K562 (cell line): Measurements from ENCODE around the gene RBPJL. TPM values are rescaled to one million over a fixed set of nuclear protein-coding genes. Genes with fewer than 3 reads are reported as not detected.

Experiments used
- ATAC-seq: fragments of 200-7000 bp; cut with Tn5 transposase; 3 replicates; pipeline ENCODE4 v1.9.1; 2020; ENCODE audit warnings: moderate library complexity
- Bru-seq: library from RNA; stranded (reverse); fragments of 400-500 nt; gene quantifications from one replicate; lab custom pipeline; 2021; lab: Mats Ljungman, UMichigan
- BruChase-seq, 2 experiments: library from RNA; stranded (reverse); fragments of 400-500 nt; gene quantifications; one replicate each; lab custom pipeline; 2021; lab: Mats Ljungman, UMichigan
- BruUV-seq: library from RNA; stranded (reverse); fragments of 400-500 nt; replicated peaks from 2 replicates; lab custom pipeline; 2021; lab: Mats Ljungman, UMichigan
- CTCF ChIA-PET: fragments of 300-600 bp; formaldehyde crosslinking; extraction: SDS; loops from one replicate; lab custom pipeline; 2021; ENCODE audit warnings: low intra/inter-chr PET ratio; lab: Yijun Ruan, JAX
- POLR2A ChIA-PET: fragments of 300-600, 350-650 bp; sonication (Branson Sonifier 250); formaldehyde crosslinking; extraction: SDS; loops from one replicate; lab custom pipeline; 2021; ENCODE audit warnings: antibody characterized with exemption, inconsistent platforms; lab: Yijun Ruan, JAX
- DNase-seq, 4 experiments: peaks; one replicate each; pipeline versions ENCODE4 v3.0.0 to v3.0.0-alpha.2; 2011 to 2018; ENCODE audit warnings: low spot score in 3 of 4, mixed read lengths in 3 of 4; ENCODE audit errors: extremely low read depth in 1 of 4
- FAIRE-seq: peaks from 2 replicates; lab custom pipeline; 2011; peaks lifted over from hg19 to GRCh38; lab: Jason Lieb, UNC
- H2AFZ ChIP-seq: 2 replicates; pipeline ENCODE4 v1.6.0; 2011; ENCODE audit warnings: low read depth, low read length, control low read depth, inconsistent platforms
- H3K27ac ChIP-seq: fragments of 200-600 bp; 3 replicates; pipeline ENCODE4 v1.8.0; 2011; ENCODE audit warnings: low read depth, mild to moderate bottlenecking, control low read depth, inconsistent platforms, low read length, moderate library complexity, mixed read lengths; ENCODE audit errors: extremely low read depth
- H3K27me3 ChIP-seq, 2 experiments: fragments of 300-600 bp in 1 of 2; 2 replicates in 1 of 2; 3 replicates in 1 of 2; pipeline versions ENCODE4 v1.6.0 to v1.8.0; 2011; ENCODE audit warnings: inconsistent platforms in 2 of 2, low read length in 2 of 2, mild to moderate bottlenecking in 1 of 2, mixed read lengths in 1 of 2, moderate library complexity in 1 of 2; ENCODE audit not compliant: control insufficient read depth in 2 of 2, insufficient read depth in 2 of 2
- H3K36me3 ChIP-seq: fragments of 300-600 bp; 3 replicates; pipeline ENCODE4 v1.8.0; 2011; ENCODE audit warnings: mild to moderate bottlenecking, low read length, inconsistent platforms; ENCODE audit not compliant: control insufficient read depth, insufficient read depth
- H3K4me1 ChIP-seq, 2 experiments: fragments of 200-600 bp in 1 of 2; replicated peaks in 1 of 2; 2 replicates in 1 of 2; 3 replicates in 1 of 2; pipeline versions ENCODE4 v1.5.1 to v1.8.0; 2011; ENCODE audit warnings: inconsistent platforms in 2 of 2, low read length in 2 of 2, mild to moderate bottlenecking in 1 of 2, mixed read lengths in 1 of 2, moderate library complexity in 1 of 2; ENCODE audit not compliant: control insufficient read depth in 2 of 2, insufficient read depth in 2 of 2
- H3K4me2 ChIP-seq: 2 replicates; pipeline ENCODE4 v1.6.1; 2011; ENCODE audit warnings: low read length, control low read depth, inconsistent platforms, mixed read lengths; ENCODE audit not compliant: insufficient read depth
- H3K4me3 ChIP-seq: fragments of 200-600 bp; sonication (generic), shearing (Covaris generic); 2 replicates; pipeline ENCODE4 v1.5.1; 2016; ENCODE audit warnings: control low read depth, inconsistent platforms
- H3K79me2 ChIP-seq: fragments of 200-600 bp; 3 replicates; pipeline ENCODE4 v1.8.0; 2011; ENCODE audit warnings: low read length, inconsistent platforms; ENCODE audit not compliant: control insufficient read depth, insufficient read depth
- H3K9ac ChIP-seq, 2 experiments: 2 replicates each; pipeline versions ENCODE4 v1.6.0 to v1.6.1; 2011; ENCODE audit warnings: low read depth in 2 of 2, low read length in 2 of 2, control low read depth in 1 of 2, inconsistent platforms in 1 of 2, mild to moderate bottlenecking in 1 of 2, mixed read lengths in 1 of 2; ENCODE audit not compliant: insufficient read depth in 1 of 2
- H3K9me1 ChIP-seq: one replicate; pipeline ENCODE4 v1.6.0; 2011; ENCODE audit warnings: inconsistent platforms, mild to moderate bottlenecking, low read length, moderate library complexity; ENCODE audit not compliant: control insufficient read depth, insufficient read depth
- H3K9me3 ChIP-seq: replicated peaks from 2 replicates; pipeline ENCODE4 v1.5.1; 2011; ENCODE audit warnings: low read depth, low read length, inconsistent platforms; ENCODE audit not compliant: control insufficient read depth, insufficient read depth
- H4K20me1 ChIP-seq: replicated peaks from 2 replicates; pipeline ENCODE4 v1.6.1; 2011; ENCODE audit warnings: low read length, inconsistent platforms, mixed read lengths; ENCODE audit not compliant: control insufficient read depth, insufficient read depth
- ERF ChIP-seq: fragments of 450-650 bp; formaldehyde crosslinking; IDR thresholded peaks from 2 replicates; pipeline ENCODE4 v1.4.0; 2020; ENCODE audit warnings: mild to moderate bottlenecking, mixed read lengths
- HNRNPLL ChIP-seq: fragments of 200-400 bp; formaldehyde crosslinking; IDR thresholded peaks from 2 replicates; pipeline ENCODE4 v1.6.1; 2017; ENCODE audit warnings: low read length, low read depth, mild to moderate bottlenecking; ENCODE audit not compliant: poor library complexity, severe bottlenecking
- PHTF2 ChIP-seq: fragments of 250-450 bp; sonication (Bioruptor Pico); IDR thresholded peaks from 2 replicates; pipeline ENCODE4 v1.5.0; 2021; ENCODE audit warnings: mild to moderate bottlenecking
- RB1 ChIP-seq: fragments of 450-650 bp; IDR thresholded peaks from 2 replicates; pipeline ENCODE4 v1.6.1; 2017; ENCODE audit warnings: low read depth, mild to moderate bottlenecking
- RBM25 ChIP-seq: fragments of 200-400 bp; formaldehyde crosslinking; IDR thresholded peaks from 2 replicates; pipeline ENCODE4 v1.6.1; 2018; ENCODE audit warnings: low read length, low read depth, moderate library complexity; ENCODE audit not compliant: severe bottlenecking
- STAT5B ChIP-seq: fragments of 250-450 bp; sonication (Bioruptor Pico); IDR thresholded peaks from 2 replicates; pipeline ENCODE4 v1.8.0; 2021; ENCODE audit warnings: mild to moderate bottlenecking, inconsistent platforms
- USF1 ChIP-seq: sonication (generic); formaldehyde crosslinking; IDR thresholded peaks from 2 replicates; pipeline ENCODE4 v1.9.0; 2022; ENCODE audit warnings: mild to moderate bottlenecking, missing genetic modification reagents
- ZBTB33 ChIP-seq: sonication (generic); formaldehyde crosslinking; IDR thresholded peaks from 2 replicates; pipeline ENCODE4 v1.8.1; 2023; ENCODE audit warnings: mild to moderate bottlenecking, missing genetic modification reagents
- ZBTB7A ChIP-seq: IDR thresholded peaks from 2 replicates; pipeline ENCODE4 v1.6.1; 2011; ENCODE audit warnings: low read depth, mild to moderate bottlenecking, low read length, moderate library complexity, borderline replicate concordance; ENCODE audit not compliant: control insufficient read depth
- ZNF695 ChIP-seq: fragments of 450-650 bp; formaldehyde crosslinking; IDR thresholded peaks from 2 replicates; pipeline ENCODE4 v1.4.0; 2020; ENCODE audit warnings: mild to moderate bottlenecking, moderate library complexity
- ZSCAN32 ChIP-seq: fragments of 450-650 bp; formaldehyde crosslinking; IDR thresholded peaks from 2 replicates; pipeline ENCODE4 v1.4.0; 2020; ENCODE audit warnings: mild to moderate bottlenecking, moderate library complexity
- WGBS: fragments of 100-300 bp; shearing (Covaris generic); methylation state at CpG from one replicate; pipeline ENCODE4 v1.1.6; 2016; ENCODE audit warnings: low coverage, mixed read lengths; ENCODE audit not compliant: insufficient coverage; ENCODE audit errors: missing lambda C conversion rate; 5-methylcytosine and 5-hydroxymethylcytosine counted together
- in situ Hi-C: fragments of 300-500 bp; cut with MboI; formaldehyde crosslinking; loops from 4 replicates; pipeline ENCODE4 v1.15.0; 2018; ENCODE audit warnings: inconsistent platforms, mixed read lengths
- intact Hi-C: fragments of 100-400 bp; cut with micrococcal nuclease; formaldehyde crosslinking; loops from 2 replicates; pipeline ENCODE4 v1.14.2; 2022
- long read RNA-seq, 3 experiments: library from polyadenylated mRNA in 2 of 3; library from RNA in 1 of 3; unstranded in 2 of 3; stranded (forward) in 1 of 3; transcript quantifications; one replicate each; pipeline ENCODE4 v2.0.0, GENCODE V29; 2019 to 2022
- polyA minus RNA-seq, 3 experiments: library from RNA; depleted of rRNA, polyadenylated mRNA; stranded (reverse); fragments of >200 nt; gene quantifications; 2 replicates each; pipeline ENCODE4 v1.2.3, GENCODE V29; 2011
- polyA plus RNA-seq, 8 experiments: library from polyadenylated mRNA; depleted of rRNA in 4 of 8; stranded (reverse) in 5 of 8; unstranded in 3 of 8; fragments of >200 nt; fragmentation: Nextera tagmentation in 2 of 8; fragmentation: Illumina TruSeq in 1 of 8; extraction: Ambion mirVana in 2 of 8; extraction: Trizol in 1 of 8; gene quantifications; 2 replicates each; pipeline versions ENCODE4 v1.2.1 to v1.2.3, GENCODE V29; 2011 to 2014; ENCODE audit warnings: inconsistent platforms in 1 of 8, missing spikeins in 1 of 8
- total RNA-seq, 7 experiments: library from RNA; depleted of rRNA in 6 of 7; stranded (reverse); fragments of >200 nt in 6 of 7; fragmentation: Illumina TruSeq in 2 of 7; extraction: Trizol in 2 of 7; gene quantifications; 2 replicates each; pipeline versions ENCODE4 v1.2.1 to v1.2.3, GENCODE V29; 2011 to 2021; ENCODE audit warnings: low replicate concordance in 1 of 7

RBPJL gene
- not detected in 2 replicates for total RNA-seq (2011; cell fraction: chromatin; rRNA removed; ENCODE audit: low replicate concordance)
- not detected in 2 replicates for total RNA-seq (2011; cell fraction: nucleolus; rRNA removed)
- total RNA-seq (2011; cell fraction: nucleoplasm; rRNA removed) = not detected in 2 replicates
- not detected in 2 replicates for total RNA-seq (2014; rRNA removed)
- total RNA-seq (2014; rRNA removed; fragmentation: Illumina TruSeq; extraction: Trizol) = not detected in 2 replicates
- not detected in 2 replicates for total RNA-seq (2015; rRNA removed; fragmentation: Illumina TruSeq; extraction: Trizol)
- total RNA-seq (2021) = not detected in 2 replicates
- not detected in 2 replicates for polyA plus RNA-seq (2011; rRNA removed)
- polyA plus RNA-seq (2011; cell fraction: cytosol; rRNA removed) = not detected in 2 replicates
- not detected in 2 replicates for polyA plus RNA-seq (2011; cell fraction: nucleus; rRNA removed)
- not detected in 2 replicates for polyA plus RNA-seq (2012)
- polyA plus RNA-seq (2014; fragmentation: Illumina TruSeq; extraction: Trizol) = not detected in 2 replicates
- not detected for polyA plus RNA-seq (2014; fragmentation: Nextera tagmentation; extraction: Ambion mirVana)
- polyA plus RNA-seq (2014; rRNA removed) = not detected in 2 replicates
- polyA minus RNA-seq (2011; rRNA and poly(A)+ RNA removed) = not detected in 2 replicates
- polyA minus RNA-seq (2011; cell fraction: cytosol; rRNA and poly(A)+ RNA removed) = not detected in 2 replicates
- not detected in 2 replicates for polyA minus RNA-seq (2011; cell fraction: nucleus; rRNA and poly(A)+ RNA removed)
- Bru-seq, nascent RNA = not detected
- BruChase-seq, experiment 1, labeled RNA remaining after a 2-hour chase = not detected
- BruChase-seq, experiment 2, labeled RNA remaining after a 6-hour chase = not detected
- long read RNA-seq, experiment 1 = 0 reads
- long read RNA-seq, experiment 2 = 0 reads
- long read RNA-seq, experiment 3 = 0 reads

GRCh38 chr20:45306431-45306982 is at the start of gene RBPJL:
TSS of gene RBPJL (plus strand) at chr20:45306840. CDS start at chr20:45306923, 83 bp downstream.
- peak within 1 kb of the TSS in 1 of 2 experiments; percentile 46; a peak in 2 of 4 replicates for H3K9ac ChIP-seq
- no peak within 1 kb of the TSS for H3K27ac ChIP-seq
- H4K20me1 ChIP-seq = no peaks in the 10 kb centered on the region; the same call in 1 of the 2 replicates
- peak within 1 kb of the TSS; percentile 46 for H3K4me2 ChIP-seq
- ATAC-seq = peak; percentile 84
- peak; percentile 61 to 82 (median 74) for DNase-seq
- no peaks in the 10 kb centered on the region for H3K36me3 ChIP-seq
- ChIA-PET POLR2A (no interaction called here), CTCF (interaction anchor here (0.6 to 2.6 kb wide), 3 partner anchors 13 to 465 kb away, joined by 3 to 12 read pairs (median 8); no protein-coding TSS in a partner anchor)
- peaks cover 4 to 27% of the 10 kb centered on the region in 2 experiments; a peak in 3 of 5 replicates for H3K4me1 ChIP-seq
- H2AFZ ChIP-seq = peak within 1 kb of the TSS; percentile 74
- no peaks in the 10 kb centered on the region for H3K9me3 ChIP-seq
- FAIRE-seq = no peak
- intact Hi-C loops = no loop called here
- no peak within 1 kb of the TSS for H3K4me3 ChIP-seq
- H3K27me3 ChIP-seq = peaks cover 0 to 48% of the 10 kb centered on the region in 2 experiments; a peak in 3 of 5 replicates
- H3K9me1 ChIP-seq = no peaks in the 10 kb centered on the region
- no peaks in the 10 kb centered on the region for H3K79me2 ChIP-seq
- WGBS = 15% methylated on average over 34 of the region's 41 CpGs
- BruUV-seq = no TSS peak
- in situ Hi-C loops = no loop called here
- TF ChIP-seq ZBTB7A (peak; percentile 86), RBM25 (no peak), RB1 (peak; percentile 95), USF1 (no peak), STAT5B (CRISPR knock-in tag) (no peak), ZSCAN32 (no peak), ZNF695 (CRISPR knock-in tag) (no peak), PHTF2 (no peak), HNRNPLL (no peak), ZBTB33 (CRISPR knock-in tag) (peak; percentile 30; the same call in 1 of the 2 replicates), ERF (CRISPR knock-in tag) (no peak)
